Activated T-cell treated with anti-CD3 and anti-CD28 coated beads, Interleukin-2, amount 50 U/mL, for 48 hours (primary cell): ENCODE measurements around the gene TMED4.

Source experiments
- DNase-seq, 2 experiments: peaks; one replicate each; pipeline ENCODE4 v3.0.0-alpha.2; 2020

Gene TMED4

GRCh38 chr7:44539669-44540506 lies 42.1 kb downstream of the TMED4 start:
- no peak for DNase-seq

- DNase-seq = no peak
These were observed 43.0 kb downstream of the TMED4 start for GRCh38 chr7:44538798-44539668.

GRCh38 chr7:44538093-44538797 lies 43.8 kb downstream of the TMED4 start:
- no peak for DNase-seq

GRCh38 chr7:44537442-44537841 lies 44.6 kb downstream of the TMED4 start:
- DNase-seq = no peak

- no peak for DNase-seq
These were observed 45.9 kb downstream of the TMED4 start for GRCh38 chr7:44536090-44536489.

- no peak for DNase-seq
These were observed 46.5 kb downstream of the TMED4 start for GRCh38 chr7:44535348-44536064.

GRCh38 chr7:44534501-44534900 lies 47.5 kb downstream of the TMED4 start:
- DNase-seq = peak; percentile 57 to 70

GRCh38 chr7:44534087-44534486 lies 47.9 kb downstream of the TMED4 start:
- no peak for DNase-seq

- DNase-seq = no peak
These were observed 48.6 kb downstream of the TMED4 start for GRCh38 chr7:44533301-44534055.

- DNase-seq = no peak
These were observed 50.3 kb downstream of the TMED4 start for GRCh38 chr7:44531421-44532380.

GRCh38 chr7:44530990-44531389 lies 51.0 kb downstream of the TMED4 start:
- no peak for DNase-seq
